Breast epithelium (tissue), 4 donors: ENCODE data around the gene TMEM238L. TPM values are rescaled to one million over a fixed set of nuclear protein-coding genes. Genes with fewer than 3 reads are reported as not detected.

Experiments
- DNase-seq, 2 donors: peaks; one replicate each; pipeline ENCODE4 v3.0.0-alpha.2; 2019; ENCODE audit warnings: low spot score in 2 of 2
- H3K27ac ChIP-seq, 2 donors: fragments of 200-600 bp; sonication (generic) in 1 of 2; one replicate each; pipeline ENCODE4 v1.5.1; 2016 to 2019; ENCODE audit warnings: mild to moderate bottlenecking in 1 of 2
- H3K27me3 ChIP-seq, 2 donors: fragments of 200-600 bp; sonication (generic) in 1 of 2; one replicate each; pipeline versions ENCODE4 v1.5.1 to v1.6.0; 2017 to 2019; ENCODE audit warnings: control low read depth in 1 of 2, mild to moderate bottlenecking in 1 of 2
- H3K36me3 ChIP-seq: fragments of 200-600 bp; one replicate; pipeline ENCODE4 v1.5.1; 2019
- H3K4me1 ChIP-seq, 2 donors: fragments of 200-600 bp; sonication (generic); one replicate each; pipeline ENCODE4 v1.5.1; 2016 to 2019; ENCODE audit warnings: control low read depth in 1 of 2
- H3K4me3 ChIP-seq, 3 donors: fragments of 200-600 bp; sonication (generic); 1 replicate in 2 of 3; 2 replicates in 1 of 3; pipeline ENCODE4 v1.5.1; 2016 to 2019; ENCODE audit warnings: mild to moderate bottlenecking in 3 of 3, moderate library complexity in 2 of 3
- H3K9me3 ChIP-seq, 2 donors: fragments of 200-600 bp; sonication (generic) in 1 of 2; one replicate each; pipeline ENCODE4 v1.5.1; 2016 to 2019; ENCODE audit warnings: control low read depth in 1 of 2
- POLR2A ChIP-seq: fragments of 450-650 bp; IDR thresholded peaks from one replicate; pipeline ENCODE4 v1.6.1; 2016; ENCODE audit warnings: antibody characterized with exemption, mild to moderate bottlenecking, moderate library complexity
- POLR2AphosphoS5 ChIP-seq, 3 donors: sonication (generic); formaldehyde crosslinking; IDR thresholded peaks; one replicate each; pipeline ENCODE4 v1.6.1; 2017; ENCODE audit warnings: antibody characterized with exemption in 3 of 3
- intact Hi-C: fragments of 100-400 bp; cut with DNase I; formaldehyde crosslinking; loops from one replicate; pipeline ENCODE4 v1.15.1; 2023; ENCODE audit warnings: low total_unique reads
- total RNA-seq, 3 donors: library from RNA; depleted of rRNA; stranded (reverse); fragments of >200 nt; gene quantifications; one replicate each; pipeline ENCODE4 v1.1.0, GENCODE V29; 2016
- TF ChIP-seq, protein P1 (sequence below), 3 donors: fragments of 450-650 bp; IDR thresholded peaks; one replicate each; pipeline ENCODE4 v1.5.1; 2016 to 2017; ENCODE audit warnings: antibody characterized with exemption in 3 of 3, mild to moderate bottlenecking in 3 of 3, moderate library complexity in 3 of 3

TMEM238L gene
- total RNA-seq, 3 donors from 2014 or later: 0.66 TPM; not detected in 2

DNA sequence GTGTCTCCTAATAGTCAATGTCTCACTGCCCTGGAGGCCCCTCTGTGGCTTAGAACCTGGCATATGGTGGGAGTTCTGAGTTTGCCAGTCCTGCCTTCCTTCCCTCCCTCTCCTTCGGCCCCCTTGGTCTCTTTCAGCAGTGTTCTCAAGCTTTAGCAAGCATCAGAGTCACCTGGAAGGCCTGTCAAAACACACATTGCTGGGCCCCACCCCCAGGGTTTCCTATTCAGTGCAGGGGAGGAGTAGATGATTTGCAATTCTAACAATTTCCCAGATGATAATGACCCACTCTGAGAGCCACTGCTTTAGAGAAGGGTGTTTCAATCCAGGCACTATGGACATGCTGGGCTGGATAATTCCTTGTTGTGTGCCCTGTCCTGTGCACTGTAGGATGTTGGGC is 47.7 kb downstream of the TMEM238L start:
- no peaks in the 10 kb centered on the region for H3K9me3 ChIP-seq
- H3K27me3 ChIP-seq: no peaks in the 10 kb centered on the region
- H3K36me3 ChIP-seq: no peaks in the 10 kb centered on the region
- H3K4me1 ChIP-seq: peaks cover 0 to 3% of the 10 kb centered on the region in 2 donors
- no peak for DNase-seq
- peak overlapping the region; percentile 67 to 68 for H3K27ac ChIP-seq
- intact Hi-C loops: no loop called here
- TF ChIP-seq POLR2A: no peak
- TF ChIP-seq, protein P1, sequence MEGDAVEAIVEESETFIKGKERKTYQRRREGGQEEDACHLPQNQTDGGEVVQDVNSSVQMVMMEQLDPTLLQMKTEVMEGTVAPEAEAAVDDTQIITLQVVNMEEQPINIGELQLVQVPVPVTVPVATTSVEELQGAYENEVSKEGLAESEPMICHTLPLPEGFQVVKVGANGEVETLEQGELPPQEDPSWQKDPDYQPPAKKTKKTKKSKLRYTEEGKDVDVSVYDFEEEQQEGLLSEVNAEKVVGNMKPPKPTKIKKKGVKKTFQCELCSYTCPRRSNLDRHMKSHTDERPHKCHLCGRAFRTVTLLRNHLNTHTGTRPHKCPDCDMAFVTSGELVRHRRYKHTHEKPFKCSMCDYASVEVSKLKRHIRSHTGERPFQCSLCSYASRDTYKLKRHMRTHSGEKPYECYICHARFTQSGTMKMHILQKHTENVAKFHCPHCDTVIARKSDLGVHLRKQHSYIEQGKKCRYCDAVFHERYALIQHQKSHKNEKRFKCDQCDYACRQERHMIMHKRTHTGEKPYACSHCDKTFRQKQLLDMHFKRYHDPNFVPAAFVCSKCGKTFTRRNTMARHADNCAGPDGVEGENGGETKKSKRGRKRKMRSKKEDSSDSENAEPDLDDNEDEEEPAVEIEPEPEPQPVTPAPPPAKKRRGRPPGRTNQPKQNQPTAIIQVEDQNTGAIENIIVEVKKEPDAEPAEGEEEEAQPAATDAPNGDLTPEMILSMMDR (IDR thresholded peaks at IDR 0.05): no peak
- TF ChIP-seq POLR2AphosphoS5 (IDR thresholded peaks at IDR 0.05): no peak
- H3K4me3 ChIP-seq: no peak overlapping the region

DNA sequence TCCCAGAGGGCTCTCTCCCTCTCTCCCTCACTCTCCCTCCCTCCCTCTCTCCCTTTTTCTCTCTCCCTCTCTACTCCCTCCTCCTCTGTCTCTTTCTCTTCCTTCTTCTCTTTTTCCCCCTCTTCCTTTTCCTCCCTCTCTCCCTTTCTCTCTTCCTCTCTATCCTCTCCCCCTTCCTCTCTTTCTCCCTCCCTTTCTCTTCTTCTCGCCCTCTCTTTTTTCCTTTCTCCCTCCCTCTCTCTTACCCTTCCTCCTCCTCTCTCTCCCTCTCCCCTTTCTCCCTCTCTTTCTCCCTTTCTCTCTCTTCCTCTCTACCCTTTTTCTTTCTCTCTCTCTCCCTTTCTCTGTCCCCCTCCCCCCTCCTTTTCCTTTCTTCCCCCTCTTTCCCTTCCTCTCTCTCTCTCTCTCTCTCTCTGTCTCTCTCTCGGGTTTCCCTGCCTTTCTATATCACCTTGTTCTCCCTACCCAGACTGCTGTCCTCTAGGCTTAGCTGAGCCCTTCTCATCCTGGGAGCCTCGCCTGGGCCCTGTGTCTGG is 48.2 kb downstream of the TMEM238L start:
- Histone ChIP-seq H3K27ac (peak overlapping the region; percentile 67 to 68), H3K4me3 (no peak overlapping the region), H3K27me3 (no peaks in the 10 kb centered on the region), H3K36me3 (no peaks in the 10 kb centered on the region), H3K9me3 (no peaks in the 10 kb centered on the region), H3K4me1 (peaks cover 0 to 3% of the 10 kb centered on the region in 2 donors)
- intact Hi-C loops: no loop called here
- TF ChIP-seq, protein P1 (IDR thresholded peaks at IDR 0.05): no peak
- TF ChIP-seq POLR2A (no peak), POLR2AphosphoS5 (IDR thresholded peaks at IDR 0.05) (no peak)
- no peak for DNase-seq

DNA sequence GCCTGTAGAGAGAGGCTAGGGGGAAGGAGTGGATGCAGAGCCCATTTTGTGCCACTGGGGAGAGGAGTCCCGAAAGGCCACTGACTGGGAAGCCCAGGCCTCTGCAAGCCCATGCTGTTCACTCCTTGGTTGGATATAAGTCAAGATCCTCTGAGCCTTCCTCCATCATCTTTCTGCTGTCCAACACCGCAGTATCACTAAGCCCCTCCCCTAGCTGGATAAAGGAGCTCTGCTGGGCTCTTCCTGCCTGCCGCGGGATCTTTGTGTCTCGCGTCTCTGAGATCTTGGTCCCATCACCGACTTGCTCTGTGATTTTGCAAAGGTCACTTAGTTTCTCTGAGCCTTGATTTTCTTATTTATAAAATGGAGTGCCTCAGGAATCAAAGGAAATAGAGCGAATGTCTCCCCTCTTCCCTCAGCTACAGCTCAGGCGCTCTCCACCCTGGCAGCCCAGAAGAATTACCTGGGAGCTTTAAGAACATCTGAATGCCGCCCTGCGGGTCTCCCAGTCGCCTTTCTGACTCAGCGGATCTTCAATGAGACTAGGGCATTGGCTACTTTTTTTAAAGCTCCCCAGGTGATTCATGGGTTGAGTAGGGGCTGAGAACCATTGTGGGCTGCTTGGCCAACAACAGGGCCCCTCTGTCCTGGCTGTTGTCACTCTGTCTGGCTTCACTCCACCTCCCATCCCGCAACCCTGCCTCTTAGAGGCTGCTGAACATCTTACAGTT is 48.9 kb downstream of the TMEM238L start:
- no peaks in the 10 kb centered on the region for H3K9me3 ChIP-seq
- no peak overlapping the region for H3K4me3 ChIP-seq
- TF ChIP-seq, protein P1 (IDR thresholded peaks at IDR 0.05): no peak
- no peak for TF ChIP-seq POLR2A
- no peak for TF ChIP-seq POLR2AphosphoS5 (IDR thresholded peaks at IDR 0.05)
- no peaks in the 10 kb centered on the region for H3K27me3 ChIP-seq
- peaks cover 0 to 3% of the 10 kb centered on the region in 2 donors for H3K4me1 ChIP-seq
- intact Hi-C loops: loop anchor here (5.0 kb wide), 2 partner anchors 82 to 1137 kb away; partner anchors contain the start of gene PIRT
- no peaks in the 10 kb centered on the region for H3K36me3 ChIP-seq
- no peak for DNase-seq
- H3K27ac ChIP-seq: peak overlapping the region; percentile 40 to 67

DNA sequence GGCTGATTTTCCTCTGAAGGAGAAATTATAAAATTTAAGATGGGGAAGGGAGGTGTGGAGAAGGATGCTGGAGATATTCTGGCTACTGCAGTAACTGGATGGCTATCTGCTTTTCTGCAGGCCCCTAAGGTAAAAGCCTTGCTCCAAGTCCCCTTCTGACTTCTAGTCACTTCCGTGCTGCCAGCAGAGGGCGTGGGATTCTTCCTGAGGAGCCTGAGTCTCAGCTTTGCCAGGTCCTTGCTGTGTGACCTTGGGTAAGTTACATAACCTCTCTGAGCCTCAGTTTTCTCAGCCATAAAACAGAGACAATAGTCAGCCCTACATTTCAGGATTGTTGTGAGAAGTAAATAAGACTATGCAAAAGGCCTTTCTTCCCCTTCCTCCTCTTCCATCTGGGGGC is 49.8 kb downstream of the TMEM238L start:
- H3K9me3 ChIP-seq: no peaks in the 10 kb centered on the region
- H3K4me3 ChIP-seq: no peak overlapping the region
- H3K27me3 ChIP-seq: no peaks in the 10 kb centered on the region
- no peak for DNase-seq
- peaks cover 0 to 3% of the 10 kb centered on the region in 2 donors for H3K4me1 ChIP-seq
- H3K36me3 ChIP-seq: no peaks in the 10 kb centered on the region
- no peak overlapping the region for H3K27ac ChIP-seq
- intact Hi-C loops: loop anchor here (5.0 kb wide), 2 partner anchors 83 to 1138 kb away; partner anchors contain the start of gene PIRT
- TF ChIP-seq POLR2A (no peak), POLR2AphosphoS5 (IDR thresholded peaks at IDR 0.05) (no peak)
- TF ChIP-seq, protein P1 (IDR thresholded peaks at IDR 0.05): peak in 1 of 3 donors; percentile 19

DNA sequence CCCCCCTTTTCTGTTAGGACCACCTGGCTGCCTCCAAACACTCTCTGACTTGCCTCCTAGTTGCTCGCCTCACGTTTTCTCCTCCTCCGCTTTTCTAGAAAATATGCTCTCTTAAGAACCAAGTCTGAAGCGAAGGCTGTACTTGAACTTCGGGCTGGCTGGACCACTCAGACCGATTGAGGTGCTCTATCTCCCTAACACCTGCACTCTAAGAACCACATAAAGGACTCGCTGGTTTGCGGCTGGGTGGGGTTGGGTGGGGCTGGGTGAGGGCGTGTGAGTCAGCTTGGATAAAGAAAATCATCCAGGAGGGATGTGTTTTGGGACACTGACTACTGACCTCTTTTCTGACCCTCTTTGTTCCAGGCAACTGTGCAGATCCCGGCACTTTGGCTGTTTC is 51.2 kb downstream of the TMEM238L start:
- intact Hi-C loops: loop anchor here (5.0 kb wide), 2 partner anchors 85 to 1140 kb away; partner anchors contain the start of gene PIRT

More for the DNA sequence above, 51.2 kb downstream of the TMEM238L start:
- DNase-seq: no peak
- Histone ChIP-seq H3K27me3 (no peaks in the 10 kb centered on the region), H3K27ac (no peak overlapping the region), H3K9me3 (no peaks in the 10 kb centered on the region), H3K36me3 (no peaks in the 10 kb centered on the region), H3K4me3 (no peak overlapping the region), H3K4me1 (peaks cover 0 to 3% of the 10 kb centered on the region in 2 donors)
- TF ChIP-seq POLR2AphosphoS5 (IDR thresholded peaks at IDR 0.05): no peak
- TF ChIP-seq, protein P1 (IDR thresholded peaks at IDR 0.05): no peak
- no peak for TF ChIP-seq POLR2A
